GM12878 (cell line): ENCODE data around the gene IQCH. TPM values are rescaled to one million over a fixed set of nuclear protein-coding genes. Genes with fewer than 3 reads are reported as not detected.
A peak's percentile ranks its signal among the peaks of the same experiment; 100 is the strongest.

Experiments
- ATAC-seq: fragments of 200-7000 bp; cut with Tn5 transposase; 3 replicates; pipeline ENCODE4 v1.9.1; 2020; ENCODE audit warnings: mild to moderate bottlenecking, moderate library complexity
- BruUV-seq: library from RNA; stranded (reverse); fragments of 400-500 nt; replicated peaks from 2 replicates; lab custom pipeline; 2021; lab: Mats Ljungman, UMichigan
- CTCF ChIA-PET: fragments of 300-600 bp; sonication (Branson Sonifier 250); formaldehyde crosslinking; extraction: SDS; loops from one replicate; lab custom pipeline; 2021; ENCODE audit warnings: inconsistent platforms; lab: Yijun Ruan, JAX
- POLR2A ChIA-PET: fragments of 350-600 bp; formaldehyde crosslinking; extraction: SDS; loops from one replicate; lab custom pipeline; 2021; ENCODE audit warnings: inconsistent platforms; lab: Charles Lee
- RAD21 ChIA-PET: fragments of 300-600 bp; sonication (Branson Sonifier 250); formaldehyde crosslinking; loops from one replicate; lab custom pipeline; 2023; ENCODE audit warnings: antibody characterized with exemption; ENCODE audit not compliant: unreplicated experiment; lab: Charles Lee
- SMC1A ChIA-PET: fragments of 300-600 bp; sonication (Branson Sonifier 250); formaldehyde crosslinking; loops from one replicate; lab custom pipeline; 2023; ENCODE audit not compliant: unreplicated experiment, uncharacterized antibody; lab: Charles Lee
- DNase-seq: peaks from one replicate; pipeline ENCODE4 v3.0.0-alpha.2; 2011; ENCODE audit warnings: low read depth, low spot score
- FAIRE-seq: peaks from 3 replicates; lab custom pipeline; 2011; peaks lifted over from hg19 to GRCh38; lab: Jason Lieb, UNC
- H2AFZ ChIP-seq: 2 replicates; pipeline ENCODE4 v1.6.0; 2011; ENCODE audit warnings: low read depth, low read length, control low read depth; ENCODE audit not compliant: control insufficient read depth
- H3K27ac ChIP-seq: 2 replicates; pipeline ENCODE4 v1.5.1; 2011; ENCODE audit warnings: control low read depth; ENCODE audit not compliant: control insufficient read depth, insufficient read depth
- H3K27me3 ChIP-seq, 2 experiments: replicated peaks in 1 of 2; 2 replicates each; pipeline versions ENCODE4 v1.6.0 to v1.6.1; 2011; ENCODE audit warnings: low read length in 1 of 2; ENCODE audit not compliant: control insufficient read depth in 2 of 2, insufficient read depth in 2 of 2
- H3K36me3 ChIP-seq, 2 experiments: 2 replicates each; pipeline ENCODE4 v1.5.1; 2011; ENCODE audit warnings: low read length in 1 of 2; ENCODE audit not compliant: control insufficient read depth in 2 of 2, insufficient read depth in 2 of 2
- H3K4me1 ChIP-seq: 2 replicates; pipeline ENCODE4 v1.6.1; 2011; ENCODE audit warnings: mild to moderate bottlenecking, low read length, moderate library complexity, mixed read lengths; ENCODE audit not compliant: control insufficient read depth, insufficient read depth
- H3K4me2 ChIP-seq: 2 replicates; pipeline ENCODE4 v1.6.0; 2011; ENCODE audit warnings: control low read depth; ENCODE audit not compliant: control insufficient read depth, insufficient read depth
- H3K4me3 ChIP-seq: fragments of 200-600 bp; sonication (generic); 2 replicates; pipeline ENCODE4 v1.5.1; 2016
- H3K79me2 ChIP-seq: 2 replicates; pipeline ENCODE4 v1.6.0; 2011; ENCODE audit warnings: low read length; ENCODE audit not compliant: control insufficient read depth, insufficient read depth
- H3K9ac ChIP-seq: 2 replicates; pipeline ENCODE4 v1.8.0; 2011; ENCODE audit warnings: low read length, control low read depth, mixed read lengths; ENCODE audit not compliant: control insufficient read depth, insufficient read depth
- H3K9me3 ChIP-seq: replicated peaks from 3 replicates; pipeline ENCODE4 v1.5.1; 2011; ENCODE audit warnings: mild to moderate bottlenecking, low read length; ENCODE audit not compliant: control insufficient read depth, insufficient read depth
- H4K20me1 ChIP-seq: 2 replicates; pipeline ENCODE4 v1.6.0; 2011; ENCODE audit not compliant: control insufficient read depth, insufficient read depth
- CBFB ChIP-seq: IDR thresholded peaks from 2 replicates; pipeline ENCODE4 v1.6.1; 2016; ENCODE audit warnings: antibody characterized with exemption, low read depth
- CBX3 ChIP-seq: fragments of 200-600 bp; sonication (generic); IDR thresholded peaks from 2 replicates; pipeline ENCODE4 v1.6.1; 2016; ENCODE audit warnings: low read depth, borderline replicate concordance
- CBX5 ChIP-seq: sonication (generic); IDR thresholded peaks from 2 replicates; pipeline ENCODE4 v1.6.1; 2016; ENCODE audit warnings: low read depth, moderate library complexity, mild to moderate bottlenecking, inconsistent platforms
- DPF2 ChIP-seq: fragments of 450-650 bp; IDR thresholded peaks from 2 replicates; pipeline ENCODE4 v1.6.1; 2017; ENCODE audit warnings: mild to moderate bottlenecking
- EGR1 ChIP-seq, 2 experiments: IDR thresholded peaks; 1 replicate in 1 of 2; 2 replicates in 1 of 2; pipeline ENCODE4 v1.6.1; 2011 to 2012; ENCODE audit warnings: low read depth in 2 of 2, low read length in 2 of 2, borderline replicate concordance in 1 of 2, mild to moderate bottlenecking in 1 of 2, moderate library complexity in 1 of 2
- FOXK2 ChIP-seq: fragments of 450-650 bp; IDR thresholded peaks from 2 replicates; pipeline ENCODE4 v1.6.1; 2017; ENCODE audit warnings: mild to moderate bottlenecking, moderate library complexity
- JUNB ChIP-seq: IDR thresholded peaks from 2 replicates; pipeline ENCODE4 v1.6.1; 2016; ENCODE audit warnings: antibody characterized with exemption, mild to moderate bottlenecking
- KDM1A ChIP-seq: fragments of 200-600 bp; sonication (generic); IDR thresholded peaks from 2 replicates; pipeline ENCODE4 v1.6.1; 2016; ENCODE audit warnings: borderline replicate concordance
- MTA3 ChIP-seq: IDR thresholded peaks from 2 replicates; pipeline ENCODE4 v1.6.1; 2012; ENCODE audit warnings: low read length, inconsistent platforms, borderline replicate concordance
- RUNX3 ChIP-seq: IDR thresholded peaks from 2 replicates; pipeline ENCODE4 v1.6.1; 2012; ENCODE audit warnings: low read length, inconsistent platforms
- SMAD5 ChIP-seq: IDR thresholded peaks from 2 replicates; pipeline ENCODE4 v1.6.1; 2016; ENCODE audit warnings: antibody characterized with exemption, low read depth
- WGBS: methylation state at CpG from one replicate; pipeline ENCODE4 v1.1.6; 2016; ENCODE audit warnings: low lambda C conversion rate; ENCODE audit not compliant: insufficient replicate concordance, insufficient coverage; ENCODE audit errors: missing lambda C conversion rate; 5-methylcytosine and 5-hydroxymethylcytosine counted together
- in situ Hi-C: fragments of 300-500 bp; cut with MboI; formaldehyde crosslinking; loops from 9 replicates; pipeline ENCODE4 v1.14.3; 2018; ENCODE audit warnings: mixed read lengths
- intact Hi-C: fragments of 100-400 bp; cut with micrococcal nuclease; formaldehyde crosslinking; loops from one replicate; pipeline ENCODE4 v1.14.2; 2022; ENCODE audit not compliant: unreplicated experiment
- polyA plus RNA-seq, 11 experiments: library from polyadenylated mRNA; depleted of rRNA in 4 of 11; unstranded in 6 of 11; stranded (reverse) in 5 of 11; fragments of >200 nt; fragmentation: Nextera tagmentation in 4 of 11; fragmentation: Illumina TruSeq in 1 of 11; extraction: Ambion mirVana in 4 of 11; extraction: Trizol in 1 of 11; gene quantifications; 1 replicate in 1 of 11; 2 replicates in 10 of 11; pipeline versions ENCODE4 v1.2.1 to v1.2.3, GENCODE V29; 2011 to 2016; ENCODE audit warnings: inconsistent platforms in 2 of 11, missing spikeins in 2 of 11, low read depth in 1 of 11
- total RNA-seq, 4 experiments: library from RNA; depleted of rRNA in 3 of 4; stranded (reverse); fragments of >200 nt in 3 of 4; fragmentation: Illumina TruSeq in 1 of 4; extraction: Trizol in 1 of 4; gene quantifications; 2 replicates each; pipeline versions ENCODE4 v1.2.1 to v1.2.3, GENCODE V29; 2013 to 2021
- TF ChIP-seq, protein P1 (sequence below): fragments of 450-650 bp; IDR thresholded peaks from 2 replicates; pipeline ENCODE4 v1.6.1; 2016; ENCODE audit warnings: mild to moderate bottlenecking, moderate library complexity, borderline replicate concordance

The IQCH gene
- total and polyA plus RNA-seq, 10 of the 15 experiments (the other 5 are each of a cell fraction or from before 2014, with no cell fraction given) = 0.29 to 1.3 (median 0.99) TPM

DNA sequence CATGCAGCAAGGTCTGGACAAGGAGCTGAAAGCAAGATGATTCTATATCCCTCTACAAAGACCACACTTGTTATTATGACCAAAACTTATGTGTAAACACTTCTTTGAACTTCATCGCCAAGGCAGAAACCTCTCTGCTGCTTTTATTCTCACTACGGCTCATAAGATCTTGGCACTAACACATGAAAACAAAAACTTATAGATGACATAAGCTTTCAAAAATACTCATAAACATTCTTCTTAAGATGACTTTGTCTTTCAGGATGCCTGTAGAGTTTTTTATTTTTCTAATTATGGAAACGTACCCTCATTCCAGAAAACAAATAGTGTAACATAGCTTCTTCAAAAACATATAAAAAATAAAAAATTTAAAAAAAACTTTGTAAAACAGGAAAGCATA is 253.8 kb downstream of the IQCH start:
- TF ChIP-seq CBX3 (no peak), JUNB (peak; percentile 57; the same call in 1 of the 2 replicates)
- DNase-seq (no peak), FAIRE-seq (no peak), ATAC-seq (peak; percentile 19; the same call in 2 of the 3 replicates)
- Histone ChIP-seq H3K27ac (no peak overlapping the region), H3K9me3 (no peaks in the 10 kb centered on the region), H3K79me2 (no peaks in the 10 kb centered on the region), H3K4me1 (peaks cover 17% of the 10 kb centered on the region), H3K36me3 (peaks cover 0 to 3% of the 10 kb centered on the region in 2 experiments; a peak in 1 of 4 replicates), H2AFZ (no peak overlapping the region), H3K4me3 (no peak overlapping the region), H3K27me3 (no peaks in the 10 kb centered on the region), H3K4me2 (no peak overlapping the region), H3K9ac (no peak overlapping the region), H4K20me1 (no peaks in the 10 kb centered on the region)
- in situ Hi-C loops = no loop called here
- BruUV-seq = no TSS peak
- 53% methylated on average over 3 of the region's 3 CpGs for whole genome bisulfite sequencing
- ChIA-PET SMC1A (interaction anchor here (0.6 to 1.3 kb wide), 3 partner anchors 13 to 328 kb away, joined by 3 to 4 read pairs (median 3); partner anchors contain the start of gene C15orf61), POLR2A (interaction anchor here (1.0 kb wide), 1 partner anchor 13 kb away, joined by 3 read pairs; no protein-coding TSS in a partner anchor), CTCF (interaction anchor here (0.6 to 1.8 kb wide), 5 partner anchors 12 to 270 kb away, joined by 3 to 5 read pairs (median 4); partner anchors contain the start of gene C15orf61), RAD21 (interaction anchor here (0.7 kb wide), 1 partner anchor 236 kb away, joined by 3 read pairs; no protein-coding TSS in a partner anchor)
- intact Hi-C loops = no loop called here

DNA sequence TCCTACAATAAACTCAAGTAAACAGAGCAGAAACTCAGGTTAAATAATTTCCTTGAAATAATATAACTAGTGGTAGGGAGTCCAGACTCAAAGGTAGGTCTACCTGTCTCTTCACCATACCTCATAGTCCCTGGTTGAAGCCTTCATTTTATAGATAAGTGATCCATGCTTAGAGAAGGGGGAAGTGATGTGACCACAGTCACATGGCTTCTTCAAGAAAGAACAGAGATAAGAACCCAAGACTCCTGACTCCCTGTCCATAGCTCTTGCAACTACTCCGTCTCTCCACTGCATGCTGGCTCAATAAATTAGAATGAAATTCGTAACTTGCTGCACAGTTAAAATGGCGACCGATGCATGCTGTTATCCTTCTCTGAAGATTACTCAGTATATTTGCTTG is 255.3 kb downstream of the IQCH start:
- Histone ChIP-seq H2AFZ (no peak overlapping the region), H3K4me2 (no peak overlapping the region), H3K4me3 (no peak overlapping the region), H4K20me1 (no peaks in the 10 kb centered on the region), H3K9me3 (no peaks in the 10 kb centered on the region), H3K36me3 (peaks cover 0 to 6% of the 10 kb centered on the region in 2 experiments; a peak in 1 of 4 replicates), H3K4me1 (peaks cover 17% of the 10 kb centered on the region), H3K9ac (no peak overlapping the region), H3K27ac (no peak overlapping the region), H3K27me3 (no peaks in the 10 kb centered on the region), H3K79me2 (no peaks in the 10 kb centered on the region)
- WGBS = 98% methylated on average over 4 of the region's 4 CpGs
- in situ Hi-C loops (no loop called here), intact Hi-C loops (no loop called here)
- ATAC-seq (0 out of 3 replicates have a peak, but pooled peaks have one; percentile 7), FAIRE-seq (no peak), DNase-seq (no peak)
- no TSS peak for BruUV-seq
- ChIA-PET POLR2A (interaction anchor here (0.8 kb wide), 1 partner anchor 27 kb away, joined by 6 read pairs; no protein-coding TSS in a partner anchor), SMC1A (interaction anchor here (0.7 to 1.0 kb wide), 3 partner anchors 10 to 235 kb away, joined by 3 to 4 read pairs (median 3); no protein-coding TSS in a partner anchor), RAD21 (interaction anchor here (0.6 to 0.9 kb wide), 2 partner anchors 49 to 327 kb away, joined by 3 read pairs; no protein-coding TSS in a partner anchor), CTCF (interaction anchor here (0.7 to 1.6 kb wide), 2 partner anchors 9 to 47 kb away, joined by 5 to 6 read pairs; no protein-coding TSS in a partner anchor)
- TF ChIP-seq DPF2 = no peak
- no peak for TF ChIP-seq EGR1 (IDR thresholded peaks at IDR 0.05; ENCODE audit: borderline replicate concordance in 1 of 2, low read depth in 2 of 2, low read length in 2 of 2)
- TF ChIP-seq RUNX3 = no peak
- TF ChIP-seq KDM1A = no peak
- no peak for TF ChIP-seq CBFB
- TF ChIP-seq MTA3 = no peak
- no peak for TF ChIP-seq CBX5
- TF ChIP-seq, protein P1, sequence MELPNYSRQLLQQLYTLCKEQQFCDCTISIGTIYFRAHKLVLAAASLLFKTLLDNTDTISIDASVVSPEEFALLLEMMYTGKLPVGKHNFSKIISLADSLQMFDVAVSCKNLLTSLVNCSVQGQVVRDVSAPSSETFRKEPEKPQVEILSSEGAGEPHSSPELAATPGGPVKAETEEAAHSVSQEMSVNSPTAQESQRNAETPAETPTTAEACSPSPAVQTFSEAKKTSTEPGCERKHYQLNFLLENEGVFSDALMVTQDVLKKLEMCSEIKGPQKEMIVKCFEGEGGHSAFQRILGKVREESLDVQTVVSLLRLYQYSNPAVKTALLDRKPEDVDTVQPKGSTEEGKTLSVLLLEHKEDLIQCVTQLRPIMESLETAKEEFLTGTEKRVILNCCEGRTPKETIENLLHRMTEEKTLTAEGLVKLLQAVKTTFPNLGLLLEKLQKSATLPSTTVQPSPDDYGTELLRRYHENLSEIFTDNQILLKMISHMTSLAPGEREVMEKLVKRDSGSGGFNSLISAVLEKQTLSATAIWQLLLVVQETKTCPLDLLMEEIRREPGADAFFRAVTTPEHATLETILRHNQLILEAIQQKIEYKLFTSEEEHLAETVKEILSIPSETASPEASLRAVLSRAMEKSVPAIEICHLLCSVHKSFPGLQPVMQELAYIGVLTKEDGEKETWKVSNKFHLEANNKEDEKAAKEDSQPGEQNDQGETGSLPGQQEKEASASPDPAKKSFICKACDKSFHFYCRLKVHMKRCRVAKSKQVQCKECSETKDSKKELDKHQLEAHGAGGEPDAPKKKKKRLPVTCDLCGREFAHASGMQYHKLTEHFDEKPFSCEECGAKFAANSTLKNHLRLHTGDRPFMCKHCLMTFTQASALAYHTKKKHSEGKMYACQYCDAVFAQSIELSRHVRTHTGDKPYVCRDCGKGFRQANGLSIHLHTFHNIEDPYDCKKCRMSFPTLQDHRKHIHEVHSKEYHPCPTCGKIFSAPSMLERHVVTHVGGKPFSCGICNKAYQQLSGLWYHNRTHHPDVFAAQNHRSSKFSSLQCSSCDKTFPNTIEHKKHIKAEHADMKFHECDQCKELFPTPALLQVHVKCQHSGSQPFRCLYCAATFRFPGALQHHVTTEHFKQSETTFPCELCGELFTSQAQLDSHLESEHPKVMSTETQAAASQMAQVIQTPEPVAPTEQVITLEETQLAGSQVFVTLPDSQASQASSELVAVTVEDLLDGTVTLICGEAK = no peak
- TF ChIP-seq SMAD5 = no peak
- no peak for TF ChIP-seq FOXK2
